BE2C (cell line): ENCODE data around the gene PLAAT5.
"Not testable (repeated sequence)": the region's sequence is repeated elsewhere in the genome, so short reads cannot be mapped to it uniquely, and the experiment has no call there.

Experiments
- DNase-seq: peaks from one replicate; pipeline ENCODE4 v3.0.0-alpha.2; 2020
- H3K27me3 ChIP-seq: fragments of 250-450 bp; sonication (Bioruptor Pico); 2 replicates; pipeline ENCODE4 v1.5.1; 2020; ENCODE audit warnings: mild to moderate bottlenecking
- H3K36me3 ChIP-seq: fragments of 250-450 bp; sonication (Bioruptor Pico); 2 replicates; pipeline ENCODE4 v1.5.1; 2020; ENCODE audit warnings: mild to moderate bottlenecking
- H3K4me1 ChIP-seq: fragments of 250-450 bp; sonication (Bioruptor Pico); 2 replicates; pipeline ENCODE4 v1.5.1; 2020
- H3K4me3 ChIP-seq: 2 replicates; pipeline ENCODE4 v1.5.1; 2011; ENCODE audit warnings: low read depth, low read length
- H3K9me3 ChIP-seq: fragments of 250-450 bp; sonication (Bioruptor Pico); 2 replicates; pipeline ENCODE4 v1.5.1; 2020
- CTCF ChIP-seq: IDR thresholded peaks from 2 replicates; pipeline ENCODE4 v1.5.1; 2012; ENCODE audit warnings: mild to moderate bottlenecking, low read depth, low read length

PLAAT5 gene

GRCh38 chr11:63459586-63459985 lies 31.4 kb downstream of the PLAAT5 start:
- no peaks in the 10 kb centered on the region for H3K36me3 ChIP-seq
- no peaks in the 10 kb centered on the region for H3K4me1 ChIP-seq
- H3K27me3 ChIP-seq, result no peaks in the 10 kb centered on the region
- no peaks in the 10 kb centered on the region for H3K9me3 ChIP-seq
- no peak overlapping the region for H3K4me3 ChIP-seq
- DNase-seq, result no peak
- TF ChIP-seq CTCF, result no peak

GRCh38 chr11:63448646-63449045 lies 42.3 kb downstream of the PLAAT5 start:
- no peaks in the 10 kb centered on the region for H3K36me3 ChIP-seq
- H3K27me3 ChIP-seq, result no peaks in the 10 kb centered on the region
- H3K4me3 ChIP-seq, result no peak overlapping the region
- no peaks in the 10 kb centered on the region for H3K4me1 ChIP-seq
- no peak for TF ChIP-seq CTCF
- H3K9me3 ChIP-seq, result no peaks in the 10 kb centered on the region
- no peak for DNase-seq

- Histone ChIP-seq H3K4me1 (no peaks in the 10 kb centered on the region), H3K27me3 (no peaks in the 10 kb centered on the region), H3K36me3 (no peaks in the 10 kb centered on the region), H3K9me3 (no peaks in the 10 kb centered on the region), H3K4me3 (no peak overlapping the region)
- no peak for TF ChIP-seq CTCF
- no peak for DNase-seq
Measured at GRCh38 chr11:63445720-63446119, 45.2 kb downstream of the PLAAT5 start.

- no peaks in the 10 kb centered on the region for H3K27me3 ChIP-seq
- no peaks in the 10 kb centered on the region for H3K9me3 ChIP-seq
- no peaks in the 10 kb centered on the region for H3K36me3 ChIP-seq
- TF ChIP-seq CTCF, result no peak
- H3K4me1 ChIP-seq, result no peaks in the 10 kb centered on the region
- DNase-seq, result no peak
- no peak overlapping the region for H3K4me3 ChIP-seq
Measured at GRCh38 chr11:63445118-63445517, 45.8 kb downstream of the PLAAT5 start.

- H3K9me3 ChIP-seq, result no peaks in the 10 kb centered on the region
- H3K36me3 ChIP-seq, result no peaks in the 10 kb centered on the region
- no peak for DNase-seq
- H3K27me3 ChIP-seq, result no peaks in the 10 kb centered on the region
- TF ChIP-seq CTCF, result no peak
- H3K4me3 ChIP-seq, result no peak overlapping the region
- no peaks in the 10 kb centered on the region for H3K4me1 ChIP-seq
Measured at GRCh38 chr11:63444160-63444559, 46.8 kb downstream of the PLAAT5 start.

- Histone ChIP-seq H3K36me3 (no peaks in the 10 kb centered on the region), H3K4me1 (no peaks in the 10 kb centered on the region), H3K27me3 (no peaks in the 10 kb centered on the region), H3K4me3 (no peak overlapping the region), H3K9me3 (no peaks in the 10 kb centered on the region)
- no peak for DNase-seq
- TF ChIP-seq CTCF, result no peak
Measured at GRCh38 chr11:63443714-63444113, 47.3 kb downstream of the PLAAT5 start.

GRCh38 chr11:63435831-63436230 lies 55.1 kb downstream of the PLAAT5 start:
- H3K4me1 ChIP-seq, DNase-seq, H3K9me3 ChIP-seq, H3K36me3 ChIP-seq, H3K4me3 ChIP-seq, H3K27me3 ChIP-seq: not testable (repeated sequence)

GRCh38 chr11:63435351-63435750 lies 55.6 kb downstream of the PLAAT5 start:
- not testable (repeated sequence) for H3K36me3 ChIP-seq, H3K4me1 ChIP-seq, DNase-seq, H3K27me3 ChIP-seq, H3K9me3 ChIP-seq, H3K4me3 ChIP-seq

- H3K9me3 ChIP-seq, DNase-seq, H3K36me3 ChIP-seq, H3K27me3 ChIP-seq, H3K4me1 ChIP-seq, H3K4me3 ChIP-seq: not testable (repeated sequence)
Measured at GRCh38 chr11:63430731-63431130, 60.2 kb downstream of the PLAAT5 start.
